Activated CD8-positive, alpha-beta memory T cell treated with anti-CD3 and anti-CD28 coated beads, Interleukin-2, amount 10 ng/mL, durations not matched to agents 7 days and 5 days (primary cell): Measurements from ENCODE around the gene ACTR10. TPM values are rescaled to one million over a fixed set of nuclear protein-coding genes. Genes with fewer than 3 reads are reported as not detected.
A peak's percentile ranks its signal among the peaks of the same experiment; 100 is the strongest.

Experiments
- ATAC-seq: fragments of 150-1000 bp; cut with Tn5 transposase; one replicate; pipeline ENCODE4 v1.10.0; 2021; ENCODE audit warnings: moderate library complexity
- CTCF ChIA-PET: fragments of 350-600 bp; sonication (Branson Sonifier 250); formaldehyde crosslinking; loops from one replicate; lab custom pipeline; 2021; ENCODE audit warnings: antibody characterized with exemption; lab: Charles Lee
- DNase-seq: peaks from one replicate; pipeline ENCODE4 v3.0.0-alpha.2; 2020
- H3K27ac Mint-ChIP-seq: one replicate; pipeline ENCODE4 v1.8.0; 2021; ENCODE audit warnings: mild to moderate bottlenecking, mixed read lengths
- H3K27me3 Mint-ChIP-seq: one replicate; pipeline ENCODE4 v1.8.0; 2021; ENCODE audit warnings: mixed read lengths
- H3K36me3 Mint-ChIP-seq: one replicate; pipeline ENCODE4 v1.8.0; 2021; ENCODE audit warnings: mild to moderate bottlenecking, mixed read lengths
- H3K4me1 Mint-ChIP-seq: one replicate; pipeline ENCODE4 v1.8.0; 2021; ENCODE audit warnings: mixed read lengths
- H3K4me3 Mint-ChIP-seq: one replicate; pipeline ENCODE4 v1.8.0; 2021; ENCODE audit warnings: mild to moderate bottlenecking, moderate library complexity, mixed read lengths
- H3K9me3 Mint-ChIP-seq: one replicate; pipeline ENCODE4 v1.8.0; 2022; ENCODE audit warnings: low read depth, mixed read lengths
- total RNA-seq, 2 experiments: library from RNA; stranded (reverse); gene quantifications; one replicate each; pipeline ENCODE4 v1.2.3, GENCODE V29; 2021

Gene ACTR10
- 10 to 100 TPM; 36.5 to 40.2 TPM for total RNA-seq

GRCh38 chr14:58199726-58200479 lies at the start of gene ACTR10:
ACTR10 (plus strand) TSS chr14:58200149; CDS start chr14:58200218, 69 bp downstream.
- H3K4me3 Mint-ChIP-seq, result peak within 1 kb of the TSS; percentile 97

GRCh38 chr14:58150243-58150805 lies 49.6 kb upstream of the ACTR10 start:
- CTCF ChIA-PET, result no interaction called here
- H3K9me3 Mint-ChIP-seq, result no peaks in the 10 kb centered on the region
- H3K4me1 Mint-ChIP-seq, result peaks cover 17% of the 10 kb centered on the region
- no peak overlapping the region for H3K4me3 Mint-ChIP-seq
- ATAC-seq (no peak), DNase-seq (no peak)
- no peak overlapping the region for H3K27ac Mint-ChIP-seq
- peaks cover 71% of the 10 kb centered on the region for H3K27me3 Mint-ChIP-seq
- H3K36me3 Mint-ChIP-seq, result no peaks in the 10 kb centered on the region

More at GRCh38 chr14:58199726-58200479, at the start of gene ACTR10:
- Mint-ChIP-seq H3K27me3 (no peaks in the 10 kb centered on the region), H3K27ac (peak within 1 kb of the TSS; percentile 96), H3K9me3 (no peaks in the 10 kb centered on the region), H3K4me1 (peaks cover 29% of the 10 kb centered on the region), H3K36me3 (peaks cover 8% of the 10 kb centered on the region)
- CTCF ChIA-PET, result interaction anchor here (0.6 to 2.0 kb wide), 4 partner anchors 40 to 93 kb away, joined by 3 to 7 read pairs (median 3); partner anchors contain the start of gene PSMA3
- ATAC-seq (peak; percentile 91), DNase-seq (peak; percentile 90)

GRCh38 chr14:58151133-58152013 lies 48.6 kb upstream of the ACTR10 start:
- peak overlapping the region; percentile 69 for H3K4me3 Mint-ChIP-seq
- DNase-seq, result no peak
- H3K9me3 Mint-ChIP-seq, result no peaks in the 10 kb centered on the region
- peaks cover 67% of the 10 kb centered on the region for H3K27me3 Mint-ChIP-seq
- no peaks in the 10 kb centered on the region for H3K36me3 Mint-ChIP-seq
- CTCF ChIA-PET, result interaction anchor here (1.1 to 1.5 kb wide), 2 partner anchors 9 to 34 kb away, joined by 3 read pairs; no protein-coding TSS in a partner anchor
- H3K4me1 Mint-ChIP-seq, result peaks cover 17% of the 10 kb centered on the region
- ATAC-seq, result peak; percentile 56
- H3K27ac Mint-ChIP-seq, result no peak overlapping the region

- DNase-seq (peak; percentile 84), ATAC-seq (peak; percentile 97)
- H3K27me3 Mint-ChIP-seq, result peaks cover 62% of the 10 kb centered on the region
- H3K4me3 Mint-ChIP-seq, result peak within 1 kb of the TSS; percentile 69
- H3K4me1 Mint-ChIP-seq, result peaks cover 17% of the 10 kb centered on the region
- no peaks in the 10 kb centered on the region for H3K36me3 Mint-ChIP-seq
- no peak within 1 kb of the TSS for H3K27ac Mint-ChIP-seq
- CTCF ChIA-PET, result interaction anchor here (0.8 to 1.5 kb wide), 4 partner anchors 9 to 46 kb away, joined by 3 to 4 read pairs (median 3); no protein-coding TSS in a partner anchor
- no peaks in the 10 kb centered on the region for H3K9me3 Mint-ChIP-seq
Measured at GRCh38 chr14:58152014-58152857, 47.7 kb upstream of the ACTR10 start, which contains the start of gene ARMH4. ARMH4 (minus strand) TSS chr14:58152213; CDS start chr14:58139358, 12,855 bp downstream.

- H3K27ac Mint-ChIP-seq, result no peak overlapping the region
- no peaks in the 10 kb centered on the region for H3K4me1 Mint-ChIP-seq
- no peak for DNase-seq
- no peak for ATAC-seq
- H3K27me3 Mint-ChIP-seq, result peaks cover 31% of the 10 kb centered on the region
- no peak overlapping the region for H3K4me3 Mint-ChIP-seq
- CTCF ChIA-PET, result no interaction called here
- no peaks in the 10 kb centered on the region for H3K36me3 Mint-ChIP-seq
- H3K9me3 Mint-ChIP-seq, result no peaks in the 10 kb centered on the region
Measured at GRCh38 chr14:58160561-58160960, 39.4 kb upstream of the ACTR10 start.

- Mint-ChIP-seq H3K36me3 (no peaks in the 10 kb centered on the region), H3K27ac (no peak overlapping the region), H3K4me3 (no peak overlapping the region), H3K9me3 (no peaks in the 10 kb centered on the region), H3K4me1 (peaks cover 8% of the 10 kb centered on the region), H3K27me3 (peaks cover 10% of the 10 kb centered on the region)
- CTCF ChIA-PET, result interaction anchor here (0.6 to 1.8 kb wide), 6 partner anchors 14 to 229 kb away, joined by 3 to 6 read pairs (median 3); partner anchors contain the start of genes ARMH4 and TOMM20L
- DNase-seq (peak; percentile 80), ATAC-seq (peak; percentile 62)
Measured at GRCh38 chr14:58166005-58166983, 33.7 kb upstream of the ACTR10 start.

GRCh38 chr14:58167057-58167456 lies 32.9 kb upstream of the ACTR10 start:
- DNase-seq, result no peak
- no peaks in the 10 kb centered on the region for H3K36me3 Mint-ChIP-seq
- no peak overlapping the region for H3K4me3 Mint-ChIP-seq
- CTCF ChIA-PET, result interaction anchor here (1.0 to 1.8 kb wide), 2 partner anchors 58 to 59 kb away, joined by 3 to 6 read pairs; no protein-coding TSS in a partner anchor
- peaks cover 8% of the 10 kb centered on the region for H3K4me1 Mint-ChIP-seq
- peaks cover 8% of the 10 kb centered on the region for H3K27me3 Mint-ChIP-seq
- H3K27ac Mint-ChIP-seq, result no peak overlapping the region
- ATAC-seq, result no peak
- H3K9me3 Mint-ChIP-seq, result no peaks in the 10 kb centered on the region

- no peak overlapping the region for H3K4me3 Mint-ChIP-seq
- peaks cover 9% of the 10 kb centered on the region for H3K27me3 Mint-ChIP-seq
- DNase-seq, result no peak
- peaks cover 8% of the 10 kb centered on the region for H3K4me1 Mint-ChIP-seq
- ATAC-seq, result no peak
- CTCF ChIA-PET, result interaction anchor here (0.6 to 1.5 kb wide), 4 partner anchors 9 to 59 kb away, joined by 3 to 5 read pairs (median 4); no protein-coding TSS in a partner anchor
- H3K9me3 Mint-ChIP-seq, result no peaks in the 10 kb centered on the region
- H3K27ac Mint-ChIP-seq, result no peak overlapping the region
- H3K36me3 Mint-ChIP-seq, result no peaks in the 10 kb centered on the region
Measured at GRCh38 chr14:58167891-58168290, 32.1 kb upstream of the ACTR10 start.

GRCh38 chr14:58171090-58171489 lies 28.9 kb upstream of the ACTR10 start:
- Mint-ChIP-seq H3K4me3 (no peak overlapping the region), H3K4me1 (peaks cover 8% of the 10 kb centered on the region), H3K36me3 (no peaks in the 10 kb centered on the region), H3K27me3 (peaks cover 18% of the 10 kb centered on the region), H3K27ac (no peak overlapping the region), H3K9me3 (no peaks in the 10 kb centered on the region)
- CTCF ChIA-PET, result no interaction called here
- DNase-seq (peak; percentile 70), ATAC-seq (peak; percentile 91)

- no peaks in the 10 kb centered on the region for H3K4me1 Mint-ChIP-seq
- CTCF ChIA-PET, result interaction anchor here (0.6 to 1.0 kb wide), 2 partner anchors 67 to 100 kb away, joined by 3 to 4 read pairs; no protein-coding TSS in a partner anchor
- peaks cover 18% of the 10 kb centered on the region for H3K27me3 Mint-ChIP-seq
- no peaks in the 10 kb centered on the region for H3K9me3 Mint-ChIP-seq
- H3K4me3 Mint-ChIP-seq, result no peak overlapping the region
- DNase-seq, result no peak
- H3K27ac Mint-ChIP-seq, result no peak overlapping the region
- ATAC-seq, result no peak
- no peaks in the 10 kb centered on the region for H3K36me3 Mint-ChIP-seq
Measured at GRCh38 chr14:58177125-58177524, 22.8 kb upstream of the ACTR10 start.

GRCh38 chr14:58189176-58189575 lies 10.8 kb upstream of the ACTR10 start:
- H3K4me1 Mint-ChIP-seq, result no peaks in the 10 kb centered on the region
- no peak overlapping the region for H3K4me3 Mint-ChIP-seq
- no peaks in the 10 kb centered on the region for H3K36me3 Mint-ChIP-seq
- ATAC-seq (no peak), DNase-seq (no peak)
- no peak overlapping the region for H3K27ac Mint-ChIP-seq
- CTCF ChIA-PET, result no interaction called here
- peaks cover 6% of the 10 kb centered on the region for H3K27me3 Mint-ChIP-seq
- H3K9me3 Mint-ChIP-seq, result no peaks in the 10 kb centered on the region
